ENCODE measurements around the gene ACOT13.
"Not testable (repeated sequence)": the region's sequence is repeated elsewhere in the genome, so short reads cannot be mapped to it uniquely, and the experiment has no call there.

Gene ACOT13

GRCh38 chr6:24650365-24650764, 16.5 kb upstream of the ACOT13 start:
- Mint-ChIP-seq H3K27me3 (peaks cover 6% of the 10 kb centered on the region), H3K9me3 (no peaks in the 10 kb centered on the region), H3K4me1 (peaks cover 17% of the 10 kb centered on the region), H3K27ac (peak overlapping the region in 1 of 2 donors; percentile 37), H3K4me3 (no peak overlapping the region)
- DNase-seq (no peak), ATAC-seq (no peak)

- ATAC-seq (no peak), DNase-seq (no peak)
- no peaks in the 10 kb centered on the region for H3K9me3 Mint-ChIP-seq
- peak overlapping the region in 1 of 2 donors; percentile 17 for H3K27ac Mint-ChIP-seq
- H3K4me3 Mint-ChIP-seq = no peak overlapping the region
- peaks cover 29% of the 10 kb centered on the region for H3K4me1 Mint-ChIP-seq
- no peaks in the 10 kb centered on the region for H3K27me3 Mint-ChIP-seq
Measured at GRCh38 chr6:24655215-24655614, 11.7 kb upstream of the ACOT13 start.

- DNase-seq = no peak
- no peak overlapping the region for H3K4me3 Mint-ChIP-seq
- no peaks in the 10 kb centered on the region for H3K27me3 Mint-ChIP-seq
- no peaks in the 10 kb centered on the region for H3K9me3 Mint-ChIP-seq
- peaks cover 58% of the 10 kb centered on the region for H3K4me1 Mint-ChIP-seq
- ATAC-seq = no peak
- no peak overlapping the region for H3K27ac Mint-ChIP-seq
Measured at GRCh38 chr6:24658573-24659560, 8.0 kb upstream of the ACOT13 start.

- H3K27ac Mint-ChIP-seq = no peak overlapping the region
- H3K9me3 Mint-ChIP-seq = no peaks in the 10 kb centered on the region
- H3K27me3 Mint-ChIP-seq = no peaks in the 10 kb centered on the region
- no peak for DNase-seq
- H3K4me3 Mint-ChIP-seq = no peak overlapping the region
- ATAC-seq = no peak
- H3K4me1 Mint-ChIP-seq = peaks cover 63% of the 10 kb centered on the region
Measured at GRCh38 chr6:24659561-24659960, 7.3 kb upstream of the ACOT13 start.

- no peak for DNase-seq
- ATAC-seq = no peak
- H3K4me3 Mint-ChIP-seq = no peak overlapping the region
- peaks cover 68% of the 10 kb centered on the region for H3K4me1 Mint-ChIP-seq
- no peaks in the 10 kb centered on the region for H3K9me3 Mint-ChIP-seq
- H3K27me3 Mint-ChIP-seq = no peaks in the 10 kb centered on the region
- H3K27ac Mint-ChIP-seq = no peak overlapping the region
Measured at GRCh38 chr6:24660105-24660504, 6.8 kb upstream of the ACOT13 start.

- H3K4me3 Mint-ChIP-seq, DNase-seq, H3K9me3 Mint-ChIP-seq, ATAC-seq, H3K27me3 Mint-ChIP-seq: not testable (repeated sequence)
- Mint-ChIP-seq H3K4me1 (peaks cover 63% of the 10 kb centered on the region), H3K27ac (peak overlapping the region in 1 of 2 donors; percentile 34)
Measured at GRCh38 chr6:24661759-24662158, 5.1 kb upstream of the ACOT13 start.

- no peaks in the 10 kb centered on the region for H3K27me3 Mint-ChIP-seq
- H3K4me3 Mint-ChIP-seq = no peak overlapping the region
- no peak for ATAC-seq
- H3K27ac Mint-ChIP-seq = no peak overlapping the region
- H3K4me1 Mint-ChIP-seq = peaks cover 62% of the 10 kb centered on the region
- no peaks in the 10 kb centered on the region for H3K9me3 Mint-ChIP-seq
- DNase-seq = no peak
Measured at GRCh38 chr6:24662236-24662635, 4.6 kb upstream of the ACOT13 start.

GRCh38 chr6:24663189-24663588, 3.7 kb upstream of the ACOT13 start:
- DNase-seq (no peak), ATAC-seq (no peak)
- no peak overlapping the region for H3K27ac Mint-ChIP-seq
- H3K4me1 Mint-ChIP-seq = peaks cover 67% of the 10 kb centered on the region
- H3K9me3 Mint-ChIP-seq = no peaks in the 10 kb centered on the region
- no peaks in the 10 kb centered on the region for H3K27me3 Mint-ChIP-seq
- H3K4me3 Mint-ChIP-seq = no peak overlapping the region

GRCh38 chr6:24664046-24664987, 2.6 kb upstream of the ACOT13 start:
- Mint-ChIP-seq H3K4me1 (peaks cover 72% of the 10 kb centered on the region), H3K27ac (no peak overlapping the region), H3K4me3 (peak overlapping the region in 1 of 2 donors; percentile 16), H3K9me3 (peaks cover 4 to 6% of the 10 kb centered on the region in 2 donors), H3K27me3 (no peaks in the 10 kb centered on the region)
- no peak for DNase-seq
- no peak for ATAC-seq

- Mint-ChIP-seq H3K27ac (peak overlapping the region; percentile 98 to 99), H3K4me1 (peaks cover 70% of the 10 kb centered on the region), H3K27me3 (no peaks in the 10 kb centered on the region), H3K4me3 (peak overlapping the region; percentile 99), H3K9me3 (peaks cover 8 to 17% of the 10 kb centered on the region in 2 donors)
- ATAC-seq = peak; percentile 66
- no peak for DNase-seq
Measured at GRCh38 chr6:24666097-24666640, 708 bp upstream of the ACOT13 start.

- Mint-ChIP-seq H3K4me1 (peaks cover 58% of the 10 kb centered on the region), H3K27me3 (no peaks in the 10 kb centered on the region), H3K4me3 (peak overlapping the region; percentile 99), H3K9me3 (peaks cover 8 to 19% of the 10 kb centered on the region in 2 donors), H3K27ac (peak overlapping the region; percentile 98 to 99)
- no peak for DNase-seq
- ATAC-seq = no peak
Measured at GRCh38 chr6:24667378-24667803, 514 bp downstream of the ACOT13 start.

GRCh38 chr6:24668066-24668996, 1.5 kb downstream of the ACOT13 start:
- peak overlapping the region; percentile 99 for H3K4me3 Mint-ChIP-seq
- DNase-seq = peak in 1 of 2 donors; percentile 9
- peak overlapping the region in 1 of 2 donors; percentile 35 for H3K27ac Mint-ChIP-seq
- peaks cover 49% of the 10 kb centered on the region for H3K4me1 Mint-ChIP-seq
- H3K9me3 Mint-ChIP-seq = peaks cover 8 to 19% of the 10 kb centered on the region in 2 donors
- not testable (repeated sequence) for H3K27me3 Mint-ChIP-seq, ATAC-seq

- H3K4me3 Mint-ChIP-seq = peak overlapping the region; percentile 99
- no peaks in the 10 kb centered on the region for H3K27me3 Mint-ChIP-seq
- no peak for DNase-seq
- peaks cover 42% of the 10 kb centered on the region for H3K4me1 Mint-ChIP-seq
- peaks cover 8 to 19% of the 10 kb centered on the region in 2 donors for H3K9me3 Mint-ChIP-seq
- no peak for ATAC-seq
- peak overlapping the region in 1 of 2 donors; percentile 35 for H3K27ac Mint-ChIP-seq
Measured at GRCh38 chr6:24668997-24669361, 2.1 kb downstream of the ACOT13 start.

GRCh38 chr6:24670492-24670891, 3.6 kb downstream of the ACOT13 start:
- Mint-ChIP-seq H3K4me1 (peaks cover 29% of the 10 kb centered on the region), H3K9me3 (peaks cover 8 to 19% of the 10 kb centered on the region in 2 donors)
- not testable (repeated sequence) for DNase-seq

More at GRCh38 chr6:24670492-24670891, 3.6 kb downstream of the ACOT13 start:
- not testable (repeated sequence) for H3K4me3 Mint-ChIP-seq, ATAC-seq, H3K27ac Mint-ChIP-seq, H3K27me3 Mint-ChIP-seq

All from stimulated activated naive CD8-positive, alpha-beta T cell treated with anti-CD3 and anti-CD28 coated beads, Interleukin-15, amount 100 ng/mL, for 72 hours (primary cell).